SH-SY5Y (cell line): ENCODE measurements around the gene FANCB.

Experiments
- GATA2 ChIP-seq: IDR thresholded peaks from 2 replicates; pipeline ENCODE4 v1.6.1; 2011; ENCODE audit warnings: mild to moderate bottlenecking, low read depth, low read length
- GATA3 ChIP-seq: IDR thresholded peaks from 2 replicates; pipeline ENCODE4 v1.6.1; 2011; ENCODE audit warnings: low read depth, mild to moderate bottlenecking, low read length, moderate library complexity

- TF ChIP-seq GATA2 (no peak), GATA3 (no peak)
These were observed 40.3 kb downstream of the FANCB start for GRCh38 chrX:14832586-14832985.
